Stimulated activated naive CD8-positive, alpha-beta T cell treated with anti-CD3 and anti-CD28 coated beads, Interleukin-15, amount 100 ng/mL, for 72 hours (primary cell): ENCODE results near the gene FHOD1.

Experiments
- ATAC-seq: fragments of 150-1000 bp; cut with Tn5 transposase; 2 replicates; pipeline ENCODE4 v1.10.0; 2021; ENCODE audit warnings: mild to moderate bottlenecking, moderate library complexity
- DNase-seq, 2 donors: peaks; one replicate each; pipeline ENCODE4 v3.0.0; 2021 to 2022
- H3K27ac Mint-ChIP-seq, 2 donors: one replicate each; pipeline ENCODE4 v1.8.0; 2022; ENCODE audit warnings: mild to moderate bottlenecking in 2 of 2, mixed read lengths in 2 of 2, moderate library complexity in 2 of 2
- H3K27me3 Mint-ChIP-seq: one replicate; pipeline ENCODE4 v1.8.0; 2022; ENCODE audit warnings: mixed read lengths
- H3K4me1 Mint-ChIP-seq: one replicate; pipeline ENCODE4 v1.8.0; 2022; ENCODE audit warnings: mild to moderate bottlenecking, mixed read lengths
- H3K4me3 Mint-ChIP-seq, 2 donors: one replicate each; pipeline ENCODE4 v1.8.0; 2022; ENCODE audit warnings: mild to moderate bottlenecking in 2 of 2, mixed read lengths in 2 of 2, moderate library complexity in 1 of 2
- H3K9me3 Mint-ChIP-seq, 2 donors: one replicate each; pipeline ENCODE4 v1.8.0; 2022; ENCODE audit warnings: mixed read lengths in 2 of 2

The FHOD1 gene

DNA sequence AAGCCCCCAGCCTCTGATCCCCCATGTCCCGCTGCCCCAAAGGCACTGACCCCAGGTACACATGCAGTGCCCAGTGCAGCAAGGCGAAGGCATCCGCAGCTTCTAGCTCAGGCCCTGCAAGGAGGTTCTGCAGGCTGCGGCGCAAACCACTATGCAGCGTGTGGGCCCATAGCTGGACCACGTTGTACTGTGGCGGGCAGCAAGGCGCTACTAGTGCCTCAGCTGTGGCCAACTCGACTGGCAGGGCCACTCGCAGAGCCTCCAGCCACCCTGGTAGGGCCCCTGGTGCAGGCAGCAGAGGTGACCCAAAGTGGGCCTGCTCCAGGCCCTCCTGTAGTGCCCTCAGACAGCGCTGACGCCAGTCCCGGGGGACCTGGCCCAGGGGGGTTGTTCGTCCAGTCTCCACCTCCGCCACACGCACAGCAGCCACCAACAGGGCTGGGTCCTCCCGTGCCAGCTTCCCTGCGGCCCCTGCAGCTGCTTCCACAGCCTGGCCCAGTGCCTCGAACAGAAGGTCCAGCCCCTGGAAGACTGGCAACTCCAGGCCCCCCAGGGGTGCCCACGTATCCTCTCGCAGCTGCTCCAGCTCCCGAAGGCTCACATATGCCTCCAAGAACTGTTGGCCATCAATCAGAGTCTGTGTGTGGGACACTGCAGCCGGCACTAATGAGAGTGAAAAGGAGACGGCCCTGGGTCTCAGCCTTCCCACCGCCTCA is 59.9 kb downstream of the FHOD1 start:
- ATAC-seq (no peak), DNase-seq (no peak)
- H3K4me3 Mint-ChIP-seq, result no peak overlapping the region
- no peak overlapping the region for H3K27ac Mint-ChIP-seq
- H3K4me1 Mint-ChIP-seq, result peaks cover 23% of the 10 kb centered on the region
- H3K27me3 Mint-ChIP-seq, result peaks cover 29% of the 10 kb centered on the region
- H3K9me3 Mint-ChIP-seq, result no peaks in the 10 kb centered on the region

DNA sequence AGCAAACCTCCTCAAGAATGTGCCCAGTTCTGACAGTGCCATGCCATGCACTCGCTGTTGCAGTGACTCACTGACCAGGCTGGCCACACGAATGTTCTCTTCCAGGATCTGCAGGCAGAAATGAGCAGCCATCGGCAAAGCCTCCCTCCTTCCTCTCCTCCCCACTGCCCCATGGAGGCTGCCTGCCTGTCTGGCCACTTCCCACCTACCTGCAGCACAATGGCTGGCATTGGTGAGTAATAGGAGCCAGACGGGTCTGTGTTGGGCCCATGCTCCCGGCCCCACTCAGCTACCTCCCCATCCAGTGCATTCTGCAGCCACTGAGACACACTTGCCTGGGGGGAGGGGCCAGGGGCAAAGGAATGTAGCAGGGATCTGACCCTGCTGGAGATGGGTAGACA is 60.7 kb downstream of the FHOD1 start:
- no peak overlapping the region for H3K4me3 Mint-ChIP-seq

GRCh38 chr16:67185651-67186134 is 61.6 kb downstream of the FHOD1 start:
- Mint-ChIP-seq H3K9me3 (no peaks in the 10 kb centered on the region), H3K27me3 (peaks cover 29% of the 10 kb centered on the region), H3K4me1 (peaks cover 15% of the 10 kb centered on the region), H3K27ac (no peak overlapping the region), H3K4me3 (no peak overlapping the region)
- no peak for ATAC-seq
- no peak for DNase-seq

More for the DNA sequence above, 60.7 kb downstream of the FHOD1 start:
- DNase-seq (no peak), ATAC-seq (no peak)
- H3K27ac Mint-ChIP-seq, result no peak overlapping the region
- peaks cover 29% of the 10 kb centered on the region for H3K27me3 Mint-ChIP-seq
- peaks cover 20% of the 10 kb centered on the region for H3K4me1 Mint-ChIP-seq
- no peaks in the 10 kb centered on the region for H3K9me3 Mint-ChIP-seq

GRCh38 chr16:67184995-67185650 is 62.2 kb downstream of the FHOD1 start:
- H3K27ac Mint-ChIP-seq, result no peak overlapping the region
- H3K9me3 Mint-ChIP-seq, result no peaks in the 10 kb centered on the region
- DNase-seq, result peak; percentile 84 to 85

GRCh38 chr16:67184453-67184994 is 62.8 kb downstream of the FHOD1 start:
- H3K9me3 Mint-ChIP-seq, result no peaks in the 10 kb centered on the region
- H3K27me3 Mint-ChIP-seq, result peaks cover 29% of the 10 kb centered on the region
- H3K4me1 Mint-ChIP-seq, result peaks cover 15% of the 10 kb centered on the region
- H3K27ac Mint-ChIP-seq, result no peak overlapping the region
- H3K4me3 Mint-ChIP-seq, result no peak overlapping the region
- ATAC-seq (peak; percentile 16), DNase-seq (no peak)

More at GRCh38 chr16:67184995-67185650, 62.2 kb downstream of the FHOD1 start:
- H3K4me3 Mint-ChIP-seq, result no peak overlapping the region
- peaks cover 29% of the 10 kb centered on the region for H3K27me3 Mint-ChIP-seq
- ATAC-seq, result peak; percentile 50
- peaks cover 15% of the 10 kb centered on the region for H3K4me1 Mint-ChIP-seq

DNA sequence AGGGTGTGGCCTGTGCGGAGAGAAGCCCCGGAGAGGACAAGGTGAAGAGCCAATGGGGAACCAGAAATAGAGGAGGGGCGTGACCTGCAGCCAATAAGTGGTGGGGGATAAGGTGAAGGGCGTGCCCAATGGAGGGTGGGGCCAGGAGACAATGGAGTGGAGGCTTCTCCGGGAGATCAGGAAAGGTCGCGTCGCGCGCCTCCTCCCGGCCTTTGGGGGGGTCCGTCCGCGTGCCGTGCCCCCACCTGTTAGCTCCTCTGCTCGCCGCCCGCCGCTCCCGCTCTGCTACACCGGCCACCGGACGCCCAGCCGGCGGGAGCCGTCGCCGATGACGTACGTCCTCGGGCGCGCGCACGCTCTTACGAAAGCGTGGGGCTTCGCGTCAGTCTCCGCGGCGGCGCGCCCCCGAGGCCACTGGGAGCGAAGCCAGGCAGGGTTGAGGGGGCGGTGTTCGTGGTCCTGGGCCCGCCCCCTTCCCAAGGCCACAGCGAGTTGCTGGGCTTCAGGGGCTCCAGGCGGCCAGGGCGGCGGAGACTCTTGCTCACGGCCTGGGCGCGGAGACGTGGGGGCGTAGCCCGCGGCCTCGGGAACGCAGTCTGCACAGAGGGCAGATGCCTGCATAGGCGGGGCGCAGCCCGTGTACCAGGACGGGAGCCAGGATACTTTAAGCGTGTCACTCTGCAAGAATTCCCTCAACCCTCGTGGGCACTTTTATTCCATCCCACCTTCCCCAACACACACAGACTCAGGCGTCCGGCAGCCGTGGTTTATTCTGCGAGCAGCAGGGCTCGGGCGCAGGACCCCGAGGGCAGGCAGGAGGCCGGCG is 63.4 kb downstream of the FHOD1 start, which contains the start of gene MATCAP1:
TSS of gene MATCAP1 (minus strand) at position 337 of the 826 bp plus-strand sequence. CDS start 3,353 bp downstream, outside the sequence.
- peaks cover 35% of the 10 kb centered on the region for H3K27me3 Mint-ChIP-seq
- no peak within 1 kb of the TSS for H3K27ac Mint-ChIP-seq
- peaks cover 18% of the 10 kb centered on the region for H3K4me1 Mint-ChIP-seq
- peak; percentile 95 for ATAC-seq
- peak; percentile 92 to 94 for DNase-seq
- no peaks in the 10 kb centered on the region for H3K9me3 Mint-ChIP-seq
- no peak within 1 kb of the TSS for H3K4me3 Mint-ChIP-seq

DNA sequence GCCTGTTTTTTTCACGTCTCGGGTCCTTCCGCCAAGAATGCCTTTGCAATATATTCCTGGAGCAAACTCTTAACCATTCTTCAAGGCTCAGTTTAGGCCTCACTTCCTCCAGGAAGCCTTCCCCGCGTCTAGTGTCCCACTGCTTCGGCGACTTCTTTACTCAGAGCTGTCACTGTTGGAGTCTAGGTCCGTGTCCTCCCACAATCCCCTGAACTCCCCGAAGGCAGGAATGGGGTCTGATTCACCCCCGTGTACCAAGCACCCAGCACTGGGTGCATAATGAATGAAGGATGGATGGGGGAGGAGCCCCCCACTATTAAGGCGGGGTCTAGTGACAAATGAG is 64.0 kb downstream of the FHOD1 start:
- H3K27me3 Mint-ChIP-seq, result peaks cover 40% of the 10 kb centered on the region
- no peak overlapping the region for H3K27ac Mint-ChIP-seq
- no peak for DNase-seq
- H3K9me3 Mint-ChIP-seq, result no peaks in the 10 kb centered on the region
- no peak overlapping the region for H3K4me3 Mint-ChIP-seq
- peaks cover 24% of the 10 kb centered on the region for H3K4me1 Mint-ChIP-seq
- no peak for ATAC-seq

- no peak overlapping the region for H3K27ac Mint-ChIP-seq
- peaks cover 34% of the 10 kb centered on the region for H3K4me1 Mint-ChIP-seq
- no peaks in the 10 kb centered on the region for H3K9me3 Mint-ChIP-seq
- no peak overlapping the region for H3K4me3 Mint-ChIP-seq
- peaks cover 47% of the 10 kb centered on the region for H3K27me3 Mint-ChIP-seq
- no peak for ATAC-seq
- DNase-seq, result no peak
These were observed 65.0 kb downstream of the FHOD1 start for GRCh38 chr16:67182288-67182687.

- Mint-ChIP-seq H3K9me3 (no peaks in the 10 kb centered on the region), H3K27ac (no peak overlapping the region), H3K4me1 (peaks cover 42% of the 10 kb centered on the region), H3K27me3 (peaks cover 47% of the 10 kb centered on the region), H3K4me3 (no peak overlapping the region)
- no peak for ATAC-seq
- DNase-seq, result no peak
These were observed 65.9 kb downstream of the FHOD1 start for GRCh38 chr16:67181346-67181745.

DNA sequence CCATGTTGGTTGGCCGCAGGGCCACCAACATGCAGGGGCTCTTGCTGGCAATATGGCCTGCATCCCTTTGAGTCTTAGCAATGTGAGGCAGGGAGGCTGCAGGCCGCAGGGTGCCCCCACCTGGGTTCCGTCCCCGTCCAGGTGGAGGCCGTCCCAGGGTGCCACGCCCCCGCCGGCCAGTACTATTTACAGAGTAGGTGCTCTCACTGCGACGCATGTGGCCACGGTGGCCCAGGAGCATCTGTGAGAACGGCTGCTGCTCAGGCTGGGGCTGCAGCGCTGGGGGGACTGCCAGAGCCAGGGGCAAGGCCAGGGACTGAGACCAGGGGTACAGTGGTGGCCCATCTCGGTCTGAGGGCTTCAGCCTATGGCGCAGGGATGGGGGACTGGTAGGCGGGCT is 67.1 kb downstream of the FHOD1 start:
- Mint-ChIP-seq H3K27ac (no peak overlapping the region), H3K4me3 (no peak overlapping the region), H3K4me1 (peaks cover 47% of the 10 kb centered on the region), H3K9me3 (no peaks in the 10 kb centered on the region), H3K27me3 (peaks cover 50% of the 10 kb centered on the region)
- DNase-seq (no peak), ATAC-seq (no peak)

- DNase-seq, result no peak
- no peak overlapping the region for H3K27ac Mint-ChIP-seq
- no peak for ATAC-seq
These were observed 67.7 kb downstream of the FHOD1 start for GRCh38 chr16:67179421-67180080.

More at GRCh38 chr16:67179421-67180080, 67.7 kb downstream of the FHOD1 start:
- peaks cover 46% of the 10 kb centered on the region for H3K4me1 Mint-ChIP-seq
- H3K9me3 Mint-ChIP-seq, result no peaks in the 10 kb centered on the region
- H3K27me3 Mint-ChIP-seq, result peaks cover 50% of the 10 kb centered on the region
- H3K4me3 Mint-ChIP-seq, result no peak overlapping the region
